H1 (cell line): ENCODE data around the gene SLC6A3.

Experiments
- CREB1 ChIP-seq: IDR thresholded peaks from 2 replicates; pipeline ENCODE4 v1.6.1; 2012; ENCODE audit warnings: inconsistent platforms
- CTCF ChIP-seq, 3 experiments: IDR thresholded peaks; 1 replicate in 2 of 3; 2 replicates in 1 of 3; pipeline versions ENCODE4 v1.5.1 to v1.6.1; 2011; ENCODE audit warnings: low read length in 3 of 3, mild to moderate bottlenecking in 3 of 3, inconsistent platforms in 2 of 3, low read depth in 1 of 3, moderate library complexity in 1 of 3; ENCODE audit not compliant: insufficient read depth in 1 of 3; ENCODE audit errors: control extremely low read depth in 1 of 3
- JUN ChIP-seq: IDR thresholded peaks from 2 replicates; pipeline ENCODE4 v1.6.1; 2011; ENCODE audit warnings: low read depth, mild to moderate bottlenecking, improper control_type of control experiment, low read length
- JUND ChIP-seq: IDR thresholded peaks from 2 replicates; pipeline ENCODE4 v1.6.1; 2011; ENCODE audit warnings: mild to moderate bottlenecking, improper control_type of control experiment, low read length
- PHF8 ChIP-seq: fragments of 200-600 bp; sonication (generic); conservative IDR thresholded peaks from 2 replicates; pipeline ENCODE4 v1.7.1; 2012; ENCODE audit warnings: low read depth, mild to moderate bottlenecking, inconsistent platforms, low read length, moderate library complexity
- RBBP5 ChIP-seq: IDR thresholded peaks from 2 replicates; pipeline ENCODE4 v1.7.1; 2012; ENCODE audit warnings: low read depth, mild to moderate bottlenecking, inconsistent platforms, low read length, moderate library complexity, borderline replicate concordance
- RXRA ChIP-seq: IDR thresholded peaks from 2 replicates; pipeline ENCODE4 v1.6.1; 2011; ENCODE audit warnings: low read depth, mild to moderate bottlenecking, low read length, moderate library complexity; ENCODE audit not compliant: insufficient read depth
- SIN3A ChIP-seq, 2 experiments: IDR thresholded peaks in 1 of 2; conservative IDR thresholded peaks in 1 of 2; 2 replicates each; pipeline ENCODE4 v1.6.1; 2011 to 2012; ENCODE audit warnings: low read length in 2 of 2, improper control_type of control experiment in 1 of 2, low read depth in 1 of 2, mild to moderate bottlenecking in 1 of 2
- TEAD4 ChIP-seq: IDR thresholded peaks from 2 replicates; pipeline ENCODE4 v1.6.1; 2012; ENCODE audit warnings: low read depth, low read length, inconsistent platforms, mixed read lengths
- USF2 ChIP-seq: IDR thresholded peaks from 2 replicates; pipeline ENCODE4 v1.6.1; 2011; ENCODE audit warnings: low read length, improper control_type of control experiment
- YY1 ChIP-seq: IDR thresholded peaks from 2 replicates; pipeline ENCODE4 v1.6.1; 2011; ENCODE audit warnings: low read depth, mild to moderate bottlenecking, low read length
- ZNF274 ChIP-seq: IDR thresholded peaks from 2 replicates; pipeline ENCODE4 v1.7.0; 2012; ENCODE audit warnings: low read length, borderline replicate concordance; ENCODE audit errors: extremely low read depth
- TF ChIP-seq, protein P1 (sequence below): IDR thresholded peaks from 2 replicates; pipeline ENCODE4 v1.6.1; 2012; ENCODE audit warnings: low read length, inconsistent platforms

DNA sequence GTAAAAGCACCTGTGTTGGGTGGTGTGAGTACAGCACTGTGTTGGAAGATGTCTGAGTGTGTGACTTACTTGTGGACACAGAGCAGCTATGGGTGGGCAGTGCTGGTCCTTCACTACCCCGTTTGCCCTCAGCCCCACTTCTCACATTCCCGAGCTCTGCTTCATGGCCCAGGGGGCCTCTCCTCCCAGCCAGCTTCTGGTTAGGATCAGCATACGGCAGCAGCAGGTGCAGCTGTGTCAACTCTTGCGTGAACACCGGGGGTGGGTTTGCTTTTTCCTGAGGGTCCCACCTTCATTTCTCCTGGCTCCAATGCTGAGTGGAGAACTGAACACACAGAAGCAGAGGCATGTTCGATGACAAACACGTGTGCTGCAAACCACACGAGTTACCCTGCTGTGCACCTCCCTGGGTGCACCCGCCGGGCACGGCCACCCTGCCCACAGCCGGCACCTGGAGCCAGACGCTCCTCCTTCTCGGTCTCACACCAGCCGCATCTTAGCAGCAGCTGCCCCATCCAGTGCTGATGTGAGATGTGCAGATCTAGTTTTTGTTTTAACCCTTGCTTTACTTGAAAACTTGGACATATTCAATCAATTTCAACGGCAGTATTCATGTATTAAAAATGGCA lies 14.9 kb upstream of the SLC6A3 start:
- TF ChIP-seq CTCF (IDR thresholded peaks at IDR 0.05; ENCODE audit: control extremely low read depth in 1 of 3, insufficient read depth in 1 of 3, low read depth in 1 of 3, low read length in 3 of 3) (no peak), CREB1 (no peak), SIN3A (conservative IDR thresholded peaks at IDR 0.05 in 1 of 2, IDR thresholded peaks at IDR 0.05 in 1 of 2; ENCODE audit: low read depth in 1 of 2, low read length in 2 of 2) (no peak), USF2 (no peak), JUND (no peak), TEAD4 (no peak), PHF8 (no peak), ZNF274 (no peak), JUN (no peak), YY1 (no peak), RBBP5 (no peak), RXRA (no peak)
- TF ChIP-seq, protein P1, sequence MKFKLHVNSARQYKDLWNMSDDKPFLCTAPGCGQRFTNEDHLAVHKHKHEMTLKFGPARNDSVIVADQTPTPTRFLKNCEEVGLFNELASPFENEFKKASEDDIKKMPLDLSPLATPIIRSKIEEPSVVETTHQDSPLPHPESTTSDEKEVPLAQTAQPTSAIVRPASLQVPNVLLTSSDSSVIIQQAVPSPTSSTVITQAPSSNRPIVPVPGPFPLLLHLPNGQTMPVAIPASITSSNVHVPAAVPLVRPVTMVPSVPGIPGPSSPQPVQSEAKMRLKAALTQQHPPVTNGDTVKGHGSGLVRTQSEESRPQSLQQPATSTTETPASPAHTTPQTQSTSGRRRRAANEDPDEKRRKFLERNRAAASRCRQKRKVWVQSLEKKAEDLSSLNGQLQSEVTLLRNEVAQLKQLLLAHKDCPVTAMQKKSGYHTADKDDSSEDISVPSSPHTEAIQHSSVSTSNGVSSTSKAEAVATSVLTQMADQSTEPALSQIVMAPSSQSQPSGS: no peak
